ENCODE data around the gene COL8A2.

Gene COL8A2

DNA sequence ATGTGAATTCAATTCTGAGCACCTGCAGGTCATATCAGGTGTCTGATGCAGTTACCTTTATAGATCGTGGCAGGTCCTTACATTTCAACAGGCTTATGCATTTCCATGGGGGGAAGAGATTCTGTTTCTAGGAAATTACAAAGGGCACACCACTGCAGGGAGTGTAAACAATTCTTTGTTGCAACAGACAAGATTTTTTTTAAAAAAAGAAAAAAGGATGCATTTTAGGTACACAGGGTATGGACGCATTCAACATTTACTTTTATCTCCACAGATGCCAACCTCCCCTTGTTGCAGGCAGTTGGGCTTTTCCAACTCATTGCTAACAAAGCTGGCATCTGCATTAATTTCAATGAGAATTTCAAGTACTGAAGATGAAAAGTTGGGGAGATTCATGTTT lies 54.7 kb downstream of the COL8A2 start:
- H3K4me3 ChIP-seq (ENCODE audit: control insufficient read depth, low read depth, low read length), result no peak overlapping the region
- no peak for DNase-seq (ENCODE audit: low read depth)
- TF ChIP-seq, protein P1, sequence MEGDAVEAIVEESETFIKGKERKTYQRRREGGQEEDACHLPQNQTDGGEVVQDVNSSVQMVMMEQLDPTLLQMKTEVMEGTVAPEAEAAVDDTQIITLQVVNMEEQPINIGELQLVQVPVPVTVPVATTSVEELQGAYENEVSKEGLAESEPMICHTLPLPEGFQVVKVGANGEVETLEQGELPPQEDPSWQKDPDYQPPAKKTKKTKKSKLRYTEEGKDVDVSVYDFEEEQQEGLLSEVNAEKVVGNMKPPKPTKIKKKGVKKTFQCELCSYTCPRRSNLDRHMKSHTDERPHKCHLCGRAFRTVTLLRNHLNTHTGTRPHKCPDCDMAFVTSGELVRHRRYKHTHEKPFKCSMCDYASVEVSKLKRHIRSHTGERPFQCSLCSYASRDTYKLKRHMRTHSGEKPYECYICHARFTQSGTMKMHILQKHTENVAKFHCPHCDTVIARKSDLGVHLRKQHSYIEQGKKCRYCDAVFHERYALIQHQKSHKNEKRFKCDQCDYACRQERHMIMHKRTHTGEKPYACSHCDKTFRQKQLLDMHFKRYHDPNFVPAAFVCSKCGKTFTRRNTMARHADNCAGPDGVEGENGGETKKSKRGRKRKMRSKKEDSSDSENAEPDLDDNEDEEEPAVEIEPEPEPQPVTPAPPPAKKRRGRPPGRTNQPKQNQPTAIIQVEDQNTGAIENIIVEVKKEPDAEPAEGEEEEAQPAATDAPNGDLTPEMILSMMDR (conservative IDR thresholded peaks at IDR 0.05; ENCODE audit: control insufficient read depth, insufficient read depth, low read depth, low read length), result no peak

DNA sequence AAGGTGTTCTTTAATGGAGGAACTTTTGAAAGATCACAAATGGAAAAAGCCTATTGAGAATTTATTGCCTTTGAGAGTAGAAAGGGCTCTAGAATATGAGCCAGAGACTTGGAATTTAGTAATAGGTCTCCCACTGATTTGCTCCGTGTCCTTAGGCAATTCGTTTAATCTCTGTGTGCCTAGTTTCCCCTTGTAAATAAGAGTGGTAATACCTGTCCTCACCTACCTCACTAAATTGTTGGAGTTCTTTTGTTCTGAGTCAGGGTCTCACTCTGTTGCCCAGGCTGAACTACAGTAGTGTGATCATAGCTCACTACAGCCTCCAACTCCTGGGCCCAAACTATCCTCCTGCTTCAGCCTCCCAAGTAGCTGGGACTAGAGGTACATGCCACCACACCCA lies 56.2 kb downstream of the COL8A2 start:
- TF ChIP-seq, protein P1 (conservative IDR thresholded peaks at IDR 0.05; ENCODE audit: control insufficient read depth, insufficient read depth, low read depth, low read length), result no peak
- no peak for DNase-seq (ENCODE audit: low read depth)
- no peak overlapping the region for H3K4me3 ChIP-seq (ENCODE audit: control insufficient read depth, low read depth, low read length)

GRCh38 chr1:36067871-36068270 lies 57.2 kb downstream of the COL8A2 start:
- no peak for DNase-seq (ENCODE audit: low read depth)

GRCh38 chr1:36062315-36062714 lies 62.7 kb downstream of the COL8A2 start:
- no peak overlapping the region for H3K4me3 ChIP-seq (ENCODE audit: control insufficient read depth, low read depth, low read length)
- TF ChIP-seq, protein P1 (conservative IDR thresholded peaks at IDR 0.05; ENCODE audit: control insufficient read depth, insufficient read depth, low read depth, low read length), result no peak
- no peak for DNase-seq (ENCODE audit: low read depth)

More at GRCh38 chr1:36067871-36068270, 57.2 kb downstream of the COL8A2 start:
- TF ChIP-seq, protein P1 (conservative IDR thresholded peaks at IDR 0.05; ENCODE audit: control insufficient read depth, insufficient read depth, low read depth, low read length), result no peak
- no peak overlapping the region for H3K4me3 ChIP-seq (ENCODE audit: control insufficient read depth, low read depth, low read length)

DNA sequence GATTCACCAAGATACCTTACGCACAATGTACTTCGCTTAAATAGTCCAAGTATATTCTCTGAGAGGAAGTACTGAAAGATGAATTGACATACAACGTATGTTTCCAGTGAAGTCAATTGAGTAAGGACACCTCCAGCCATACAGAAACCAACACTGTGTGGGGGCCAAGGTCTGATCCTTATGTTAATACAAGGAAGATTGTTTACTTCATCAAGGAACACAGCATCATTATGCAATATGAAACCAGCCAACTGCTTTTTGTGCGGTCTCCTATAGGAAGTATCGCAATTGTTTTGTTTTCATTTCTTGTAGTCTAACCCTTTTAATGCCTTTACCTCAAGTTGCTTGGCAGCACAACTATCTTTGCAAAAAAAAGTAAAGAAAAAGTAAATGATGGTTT lies 69.3 kb downstream of the COL8A2 start:
- H3K4me3 ChIP-seq (ENCODE audit: control insufficient read depth, low read depth, low read length), result no peak overlapping the region
- TF ChIP-seq, protein P1 (conservative IDR thresholded peaks at IDR 0.05; ENCODE audit: control insufficient read depth, insufficient read depth, low read depth, low read length), result no peak
- DNase-seq (ENCODE audit: low read depth), result no peak

DNA sequence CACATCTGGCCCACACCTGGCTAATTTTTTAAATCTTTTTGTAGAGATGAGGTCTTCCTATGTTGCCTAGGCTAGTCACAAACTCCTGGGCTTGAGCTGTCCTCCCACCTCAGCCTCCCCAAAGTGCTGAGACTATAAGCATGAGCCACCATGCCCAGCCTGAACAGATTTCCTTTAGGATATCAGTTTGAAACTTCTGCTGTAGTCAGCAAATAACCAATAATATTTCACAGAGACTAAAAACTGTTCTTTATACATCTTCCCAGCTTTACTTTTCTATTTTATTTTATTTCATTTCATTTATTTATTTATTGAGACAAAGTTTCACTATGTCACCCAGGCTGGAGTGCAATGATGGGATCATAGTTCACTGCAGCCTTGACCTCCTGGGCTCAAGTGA lies 71.0 kb downstream of the COL8A2 start:
- TF ChIP-seq, protein P1 (conservative IDR thresholded peaks at IDR 0.05; ENCODE audit: control insufficient read depth, insufficient read depth, low read depth, low read length), result no peak
- DNase-seq (ENCODE audit: low read depth), result no peak

GRCh38 chr1:36051821-36052220 lies 73.2 kb downstream of the COL8A2 start:
- TF ChIP-seq, protein P1 (conservative IDR thresholded peaks at IDR 0.05; ENCODE audit: control insufficient read depth, insufficient read depth, low read depth, low read length), result no peak
- no peak for DNase-seq (ENCODE audit: low read depth)
- no peak overlapping the region for H3K4me3 ChIP-seq (ENCODE audit: control insufficient read depth, low read depth, low read length)

More for the DNA sequence above, 71.0 kb downstream of the COL8A2 start:
- no peak overlapping the region for H3K4me3 ChIP-seq (ENCODE audit: control insufficient read depth, low read depth, low read length)

All from fibroblast of mammary gland (primary cell).